GM19455 (cell line): ENCODE data around the gene IPO7.
"Not testable (repeated sequence)": the region's sequence is repeated elsewhere in the genome, so short reads cannot be mapped to it uniquely, and the experiment has no call there.

Source experiments
- ATAC-seq: cut with Tn5 transposase; IDR thresholded peaks from one replicate; pipeline ENCODE4 v1.9.1; 2021; ENCODE audit not compliant: unreplicated experiment

Gene IPO7

DNA sequence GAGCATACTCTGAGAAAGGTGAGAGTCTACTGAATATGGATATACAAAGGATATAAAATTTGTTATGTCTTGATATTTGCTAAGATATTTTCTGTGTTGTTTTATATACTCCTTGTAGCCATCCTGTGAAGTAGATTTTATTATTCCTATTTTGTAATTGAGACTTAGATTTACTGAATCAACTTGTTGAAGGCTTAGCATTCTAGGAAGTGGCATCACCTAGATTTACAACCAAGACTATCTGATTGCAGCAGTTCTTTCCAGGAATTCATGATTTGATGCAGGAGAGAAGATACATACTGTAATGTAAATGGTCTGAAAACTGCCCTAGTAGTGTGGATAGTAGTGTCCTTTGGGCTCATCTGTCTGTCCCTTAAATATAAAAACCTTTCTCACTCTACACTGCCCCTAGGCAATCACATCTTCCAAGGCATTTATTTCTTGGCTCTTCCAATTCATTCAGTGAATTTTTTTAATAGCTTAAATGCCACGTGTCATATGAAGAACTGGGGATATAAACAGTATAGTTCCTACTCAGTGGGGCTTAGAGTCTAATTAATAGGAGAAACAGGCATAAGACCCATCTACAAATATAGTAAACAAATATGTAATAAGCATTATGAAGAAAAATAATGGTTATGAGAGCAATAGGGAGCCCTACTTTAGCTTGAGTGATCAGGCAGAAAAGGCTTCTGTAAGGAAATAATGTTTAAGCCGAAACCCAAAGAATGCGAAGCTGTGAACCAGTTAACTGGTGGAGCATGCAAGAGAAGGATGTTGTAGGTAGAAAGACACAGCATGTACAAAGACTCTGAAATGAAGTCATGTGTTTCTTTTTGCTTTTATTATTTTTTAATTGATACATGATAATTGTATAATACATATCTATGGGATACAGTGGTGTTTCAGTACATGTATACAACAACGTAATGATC lies 13.6 kb downstream of the IPO7 start:
- no peak for ATAC-seq

DNA sequence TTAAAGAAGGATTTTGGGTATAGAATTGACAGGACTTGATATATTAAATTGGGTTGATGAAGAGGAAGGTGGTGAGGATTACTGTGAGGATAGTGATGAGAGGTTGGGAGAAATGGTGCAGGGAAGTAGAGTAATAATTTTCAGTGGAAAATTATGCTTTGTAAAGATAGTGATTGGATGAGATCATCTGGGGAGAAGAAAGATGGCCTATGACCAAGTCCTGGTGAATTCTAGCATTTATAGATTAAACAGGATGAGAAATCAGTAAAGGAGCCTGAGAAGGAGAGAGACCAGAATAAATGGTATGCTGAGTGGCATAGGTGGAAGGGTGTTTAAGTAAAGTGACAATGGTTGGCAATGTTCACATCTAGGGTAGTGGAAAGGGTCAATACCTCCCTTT lies 15.0 kb downstream of the IPO7 start:
- ATAC-seq: no peak

DNA sequence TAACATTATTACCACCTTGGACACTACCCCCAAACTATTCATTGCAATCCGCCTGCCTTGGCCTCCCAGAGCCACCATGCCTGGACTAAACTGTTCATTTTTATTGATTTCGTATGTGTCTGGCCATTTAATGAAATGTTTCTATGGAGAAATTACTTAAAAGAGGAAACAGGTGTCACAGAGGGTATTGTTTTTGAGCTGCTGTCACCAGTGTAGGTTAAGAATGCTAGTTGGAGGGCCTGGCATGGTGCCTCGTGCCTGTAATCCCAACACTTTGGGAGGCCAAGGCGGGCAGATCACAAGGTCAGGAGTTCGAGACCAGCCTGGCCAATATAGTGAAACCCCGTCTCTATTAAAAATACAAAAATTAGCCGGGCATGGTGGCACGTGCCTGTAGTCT lies 17.4 kb downstream of the IPO7 start:
- ATAC-seq: not testable (repeated sequence)

DNA sequence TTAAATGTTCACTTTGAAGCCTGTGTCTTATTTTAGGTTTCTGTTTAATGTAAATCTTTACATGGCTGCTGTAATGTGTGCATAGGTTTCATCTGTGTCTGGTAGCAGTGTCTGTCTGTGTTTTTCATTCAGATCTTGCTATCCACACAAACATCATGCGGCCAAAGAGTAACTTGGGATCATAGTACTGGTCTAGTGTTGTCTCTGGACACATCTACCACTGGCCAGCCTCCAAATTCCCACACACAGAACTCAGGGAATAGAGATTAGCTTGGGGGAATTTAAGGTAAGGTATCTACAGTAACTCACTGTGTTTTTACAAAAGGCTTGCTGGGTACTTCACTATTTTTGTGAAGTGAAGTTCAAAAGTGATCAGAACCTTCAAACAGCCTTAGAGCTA lies 44.3 kb downstream of the IPO7 start:
- ATAC-seq: no peak

DNA sequence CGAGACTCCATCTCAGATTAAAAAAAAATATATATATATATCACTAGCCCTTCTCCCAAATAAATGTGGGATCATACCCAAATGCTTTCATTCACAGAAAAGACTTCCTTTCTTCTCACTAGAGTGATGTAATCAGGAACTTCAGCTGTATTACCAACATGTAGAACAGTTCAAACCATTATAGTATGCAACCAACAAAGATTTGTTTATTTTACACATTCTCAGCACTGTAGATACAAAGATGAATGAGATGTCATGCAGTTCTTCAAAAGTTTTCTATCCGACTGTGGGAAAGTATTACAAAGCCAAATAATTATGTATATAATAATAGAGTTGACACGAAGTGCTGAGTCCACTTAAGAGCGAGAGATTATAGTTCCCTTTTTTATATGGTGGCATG lies 54.2 kb downstream of the IPO7 start:
- ATAC-seq: no peak

DNA sequence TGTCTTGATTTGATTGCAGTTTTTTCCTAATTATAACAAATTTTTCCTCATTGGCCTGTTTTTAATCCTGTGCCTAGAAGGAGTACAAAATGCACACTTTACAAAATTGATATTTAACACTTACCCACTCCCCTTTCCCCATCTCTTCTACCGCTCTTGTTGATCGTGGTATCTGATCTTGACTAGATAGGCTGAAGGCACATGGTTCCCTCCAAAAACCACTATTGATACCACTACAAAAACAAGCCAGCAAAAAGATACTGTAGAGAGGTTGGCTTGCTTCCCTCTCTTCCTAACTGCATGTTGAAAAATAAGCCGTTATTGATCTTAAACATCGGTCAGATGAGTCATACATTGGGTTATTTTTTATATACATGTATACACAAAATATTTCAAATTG lies 61.8 kb downstream of the IPO7 start:
- ATAC-seq: no peak

DNA sequence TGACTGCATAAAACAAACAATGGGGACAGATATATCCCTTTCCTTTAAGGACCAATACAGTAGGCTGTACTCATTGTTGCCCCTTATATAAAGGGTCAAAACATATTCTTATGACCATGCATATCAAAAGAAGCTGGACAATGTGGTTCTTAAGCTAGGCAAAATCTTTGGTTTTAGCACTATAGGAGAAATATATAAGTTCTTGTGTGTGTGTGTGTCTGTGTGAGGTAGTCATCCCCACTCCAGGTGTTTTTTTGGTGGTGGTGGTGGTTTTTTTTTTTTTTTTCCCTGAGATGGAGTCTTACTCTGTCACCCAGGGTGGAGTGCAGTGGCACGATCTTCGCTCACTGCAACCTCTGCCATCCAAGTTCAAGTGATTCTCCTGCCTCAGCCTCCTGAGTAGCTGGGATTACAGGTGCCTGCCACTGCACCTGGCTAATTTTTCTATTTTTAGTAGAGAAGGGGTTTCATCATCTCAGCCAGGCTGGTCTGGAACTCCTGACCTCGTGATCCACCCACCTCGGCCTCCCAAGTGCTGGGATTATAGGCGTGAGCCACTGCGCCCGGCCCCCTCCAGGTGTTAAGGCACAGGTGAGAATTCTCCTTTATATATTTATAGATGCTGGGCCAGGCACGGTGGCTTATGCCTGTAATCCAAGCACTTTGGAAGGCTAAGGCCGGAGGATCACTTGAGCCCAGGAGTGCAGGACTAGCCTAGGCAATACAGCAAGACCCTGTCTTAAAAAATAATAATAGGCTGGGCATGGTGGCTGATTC lies 64.3 kb downstream of the IPO7 start:
- no peak for ATAC-seq

DNA sequence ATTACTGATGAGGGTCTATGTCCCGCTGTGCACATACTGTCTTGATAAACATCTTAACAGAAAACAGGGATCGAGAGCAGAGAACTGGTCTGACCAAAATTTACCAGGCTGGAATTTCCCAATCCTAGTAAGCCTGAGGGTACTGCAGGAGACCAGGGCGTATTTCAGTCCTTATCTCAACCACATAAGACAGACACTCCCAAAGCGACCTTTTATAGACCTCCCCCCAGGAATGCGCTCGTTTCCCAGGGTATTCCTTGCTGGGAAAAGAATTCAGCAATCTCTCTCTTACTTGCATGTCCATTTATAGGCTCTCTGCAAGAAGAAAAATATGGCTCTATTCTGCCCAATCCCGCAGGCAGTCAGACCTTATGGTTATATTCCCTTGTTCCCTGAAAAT lies 67.6 kb downstream of the IPO7 start:
- ATAC-seq: not testable (repeated sequence)

DNA sequence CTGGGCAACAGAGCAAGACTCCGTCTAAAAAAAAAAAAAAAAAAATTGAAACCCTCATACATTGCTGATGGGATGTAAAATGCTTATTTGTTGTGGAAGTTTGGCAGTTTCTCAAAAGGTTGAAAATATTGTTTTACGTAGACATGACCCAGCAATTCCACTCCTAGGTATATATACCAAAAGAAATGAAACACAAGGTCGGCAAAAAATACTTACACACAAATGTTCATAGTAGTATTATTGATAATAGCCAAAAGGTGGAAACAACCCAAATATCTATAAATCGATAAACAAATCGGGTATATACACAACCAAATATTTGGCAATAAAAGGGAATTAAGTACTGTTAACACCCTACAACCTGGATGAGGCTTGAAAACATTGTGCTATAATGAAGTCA lies 71.3 kb downstream of the IPO7 start:
- ATAC-seq: no peak

DNA sequence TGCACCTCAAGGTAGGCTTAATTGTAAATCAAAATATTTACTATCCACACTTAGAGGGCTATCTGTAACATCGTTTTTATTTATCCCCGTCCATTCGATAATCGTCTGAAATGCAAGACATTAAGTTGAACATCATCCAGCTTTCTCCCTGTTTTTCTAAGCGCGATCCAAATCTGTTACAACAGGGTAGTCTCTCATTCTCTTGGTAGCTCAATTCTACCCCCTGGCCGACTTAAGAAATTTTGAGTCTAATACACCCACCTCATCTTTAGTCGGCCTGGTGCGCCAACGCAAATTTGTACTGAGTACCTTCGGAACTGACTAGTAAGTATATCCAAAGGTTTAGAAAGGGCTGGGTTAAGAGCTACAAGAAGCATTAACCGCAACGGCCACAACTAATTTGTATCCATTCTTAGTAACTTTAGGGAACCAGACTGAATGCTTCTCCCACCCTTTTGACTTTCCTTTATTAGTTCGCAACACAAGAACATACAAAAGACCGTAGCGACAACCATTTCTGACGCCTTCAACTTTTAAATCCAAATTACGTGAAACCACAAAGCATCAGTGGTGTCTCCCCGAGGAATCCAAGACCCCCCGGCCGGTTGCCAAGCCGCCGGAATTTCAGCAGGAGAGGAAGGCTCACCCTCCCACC lies 75.3 kb downstream of the IPO7 start:
- ATAC-seq: no peak

DNA sequence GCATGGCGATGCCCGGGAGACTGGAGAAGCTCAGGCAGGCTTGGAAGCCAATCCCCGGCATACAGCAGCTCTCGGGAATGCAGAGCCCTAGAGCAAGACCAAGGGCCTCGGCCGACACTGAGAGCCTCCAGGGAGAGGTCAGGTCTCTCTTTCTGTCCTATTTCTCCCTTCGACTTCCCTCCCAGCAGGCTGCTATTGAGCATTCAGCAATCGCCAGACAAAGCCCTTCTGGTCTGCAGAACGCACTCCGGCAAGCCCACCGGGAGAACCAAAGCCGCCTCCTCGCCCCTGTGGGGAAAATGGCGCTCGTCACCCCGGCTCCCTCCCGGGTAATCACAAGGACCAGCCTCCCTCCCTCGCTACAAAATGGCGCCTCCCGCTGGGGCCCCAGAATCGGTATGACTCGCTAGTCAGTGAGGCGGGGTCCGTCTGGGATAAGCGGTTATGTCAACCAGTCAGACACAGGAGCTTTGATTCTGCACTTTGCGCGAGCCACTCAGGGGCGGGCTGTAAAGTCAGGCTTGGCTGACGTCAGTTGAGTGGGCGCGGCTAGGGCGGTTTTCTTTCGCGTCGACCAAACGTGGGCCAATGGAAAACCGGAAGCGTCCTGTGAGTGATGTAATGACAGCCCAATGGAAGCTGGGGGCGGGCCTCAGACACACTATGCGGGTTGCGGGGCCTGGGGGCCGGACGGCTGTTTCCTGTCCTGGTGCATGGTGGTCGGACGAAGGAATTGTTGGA lies 76.0 kb downstream of the IPO7 start, which contains the start of gene ZNF143:
TSS of gene ZNF143 (plus strand) at position 691 of the 741 bp plus-strand sequence. CDS start 10,297 bp downstream, outside the sequence.
- ATAC-seq: peak; percentile 84

DNA sequence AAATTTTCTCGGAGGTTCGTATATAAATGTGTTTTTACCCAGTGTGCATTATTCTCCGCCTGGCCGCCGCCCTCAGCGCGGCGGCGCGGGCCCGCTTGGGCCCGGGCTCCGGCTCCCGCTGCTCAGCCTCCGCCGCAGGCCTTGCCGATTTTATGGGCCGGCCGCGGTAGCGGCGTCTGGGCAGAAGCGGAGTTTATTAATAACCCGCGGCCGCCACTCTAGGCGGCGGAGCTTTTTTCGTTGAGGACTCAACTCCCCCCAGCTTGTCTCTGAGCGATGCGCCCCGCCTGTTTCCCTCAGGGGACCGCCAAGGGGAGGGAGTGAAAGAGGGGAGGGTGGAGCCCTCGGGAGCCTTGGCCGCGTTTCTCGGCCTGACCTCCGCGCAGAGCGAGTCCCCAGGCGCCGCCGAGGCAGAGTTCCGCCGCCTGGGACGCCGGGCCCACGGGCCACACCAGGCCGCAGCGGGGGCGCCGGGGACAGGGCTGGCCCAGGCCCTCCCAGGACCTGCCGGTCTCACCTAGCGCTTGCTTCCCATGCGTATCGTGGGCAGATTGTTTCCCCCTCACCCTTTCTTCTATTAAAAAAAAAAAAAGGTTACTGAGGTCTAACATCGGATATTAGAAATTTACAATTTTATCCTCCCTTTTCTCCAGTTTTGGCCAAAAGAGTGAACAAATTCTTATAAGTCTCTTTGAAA lies 76.8 kb downstream of the IPO7 start:
- ATAC-seq: peak; percentile 49

DNA sequence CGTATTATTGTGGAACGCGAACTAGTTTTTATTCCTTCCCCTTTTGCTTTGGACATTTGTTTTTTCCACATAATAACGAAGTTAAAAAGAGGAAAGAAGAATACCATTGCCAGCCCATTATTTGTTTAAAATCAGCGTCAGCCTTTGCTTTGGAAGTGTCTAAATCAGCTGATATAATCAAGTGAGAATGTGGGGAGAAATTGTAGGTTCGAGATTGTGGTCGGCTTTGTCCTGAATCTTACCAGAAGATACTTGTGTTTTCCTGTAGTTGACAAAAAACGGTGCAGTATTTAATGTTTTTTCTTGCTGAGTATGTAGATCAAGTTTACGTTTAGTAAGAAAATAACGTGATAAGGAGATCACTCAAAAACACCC lies 77.3 kb downstream of the IPO7 start:
- ATAC-seq: no peak

DNA sequence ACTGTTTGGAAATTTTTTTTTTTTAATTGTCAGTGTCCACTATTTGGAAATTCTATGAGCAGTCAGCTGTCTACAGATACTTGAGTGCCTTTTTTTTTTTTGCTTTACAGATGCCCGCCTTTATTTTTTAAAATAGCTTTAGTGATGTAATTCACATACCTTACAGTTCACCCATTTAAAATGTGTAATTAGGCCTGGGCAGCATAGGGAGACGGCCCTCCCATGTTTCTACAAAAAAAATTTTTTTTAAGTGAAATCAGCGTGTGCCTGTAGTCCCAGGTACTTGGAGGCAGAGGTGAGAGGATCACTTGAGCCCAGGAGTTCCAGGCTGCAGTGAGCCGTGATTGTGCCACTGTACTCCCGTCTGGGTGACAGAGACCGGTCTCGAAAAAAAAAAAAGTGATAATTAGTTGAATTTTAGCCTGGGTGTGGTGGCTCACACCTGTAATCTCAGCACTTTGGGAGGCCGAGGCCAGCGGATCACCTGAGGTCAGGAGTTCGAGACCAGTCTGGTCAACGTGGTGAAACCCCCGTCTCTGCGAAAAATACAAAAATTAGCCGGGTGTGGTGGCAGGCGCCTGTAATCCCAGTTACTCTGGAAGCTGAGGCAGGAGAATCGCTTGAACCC lies 77.8 kb downstream of the IPO7 start:
- no peak for ATAC-seq

DNA sequence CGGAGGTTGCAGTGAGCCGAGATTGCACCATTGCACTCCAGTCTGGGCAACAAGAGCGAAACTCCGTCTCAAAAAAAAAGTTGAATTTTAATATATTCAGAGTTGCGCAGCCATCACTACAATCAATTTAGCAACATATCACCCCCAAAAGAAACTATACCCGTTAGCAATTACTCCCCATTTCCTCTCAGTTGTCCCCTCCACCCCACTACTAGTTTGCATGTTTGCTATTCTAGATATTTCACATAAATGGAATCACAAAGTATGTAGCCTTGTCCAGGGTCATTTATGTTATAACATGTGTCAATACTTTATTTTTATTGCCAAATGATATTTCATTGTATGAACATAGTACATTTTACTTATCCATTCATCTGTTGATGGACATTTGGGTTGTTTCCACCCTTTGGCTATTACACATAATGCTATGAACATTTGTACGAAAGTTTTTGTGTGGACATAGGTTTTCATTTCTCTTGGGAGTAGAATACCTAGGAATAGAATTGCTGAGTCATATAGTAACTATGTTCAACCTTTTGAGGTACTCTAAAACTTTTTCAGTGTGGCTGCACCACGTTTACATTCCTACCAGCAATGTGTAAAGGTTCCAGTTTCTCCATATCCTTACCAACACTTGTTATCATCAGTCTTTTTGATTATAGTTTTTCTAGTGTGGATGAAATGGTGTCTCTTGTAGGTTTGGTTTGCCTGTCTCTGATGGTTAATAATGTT lies 78.5 kb downstream of the IPO7 start:
- ATAC-seq: no peak

DNA sequence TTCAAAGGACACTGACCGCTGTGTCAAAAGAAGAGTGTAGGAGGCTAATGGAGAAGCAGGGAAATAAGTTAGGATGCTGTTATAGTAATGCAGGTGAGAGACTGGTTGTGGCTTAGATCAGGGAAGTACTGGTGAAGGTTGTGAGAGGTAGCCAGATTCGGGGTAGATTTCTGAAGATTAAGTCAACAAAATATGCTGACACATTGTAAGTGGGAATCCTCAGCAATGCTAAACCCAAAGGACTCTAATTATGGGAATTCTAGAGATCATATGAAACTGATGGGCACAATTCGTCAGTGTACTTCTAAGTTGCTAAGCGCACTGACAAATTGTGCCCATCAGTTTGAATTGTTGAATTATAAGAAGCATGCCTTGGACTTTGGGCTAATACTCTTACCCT lies 86.3 kb downstream of the IPO7 start:
- no peak for ATAC-seq

DNA sequence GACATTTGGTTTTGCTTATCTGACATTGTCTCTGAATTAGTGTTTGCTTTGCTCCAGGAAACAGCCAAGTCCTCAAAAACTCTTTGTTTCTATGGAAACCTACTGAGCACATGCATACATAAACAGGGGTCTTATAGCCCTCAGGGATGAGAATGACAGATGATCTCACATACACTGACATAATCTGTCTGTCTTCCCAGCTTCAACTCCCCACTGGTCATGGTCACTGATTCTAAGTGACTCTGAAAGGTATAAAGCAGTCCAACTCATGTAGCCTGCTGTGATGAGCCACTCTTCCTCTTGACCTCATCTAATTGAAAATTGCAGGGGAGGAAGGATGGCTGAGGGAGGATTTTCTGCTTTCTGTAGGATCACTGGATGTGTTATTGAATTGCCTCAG lies 89.0 kb downstream of the IPO7 start:
- no peak for ATAC-seq

DNA sequence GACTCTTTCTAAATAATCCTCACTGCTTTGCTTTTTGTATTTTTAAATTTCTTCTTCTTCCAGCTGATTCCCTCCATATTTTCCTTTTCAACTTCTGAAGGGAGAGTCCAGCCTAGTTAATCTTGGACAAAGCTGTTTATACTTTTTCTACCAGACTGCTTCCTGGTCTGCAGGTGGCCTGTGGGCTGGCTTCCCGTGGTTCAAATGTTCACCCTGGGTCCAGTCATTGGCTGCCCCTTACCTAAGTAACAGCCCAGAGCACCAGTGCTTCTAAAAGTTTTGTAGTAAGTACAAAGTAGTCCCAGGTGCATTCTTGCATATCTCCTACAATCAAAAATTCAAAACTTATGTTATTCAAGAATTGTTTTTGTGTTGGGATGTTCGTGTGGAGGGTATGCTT lies 95.4 kb downstream of the IPO7 start:
- ATAC-seq: no peak

DNA sequence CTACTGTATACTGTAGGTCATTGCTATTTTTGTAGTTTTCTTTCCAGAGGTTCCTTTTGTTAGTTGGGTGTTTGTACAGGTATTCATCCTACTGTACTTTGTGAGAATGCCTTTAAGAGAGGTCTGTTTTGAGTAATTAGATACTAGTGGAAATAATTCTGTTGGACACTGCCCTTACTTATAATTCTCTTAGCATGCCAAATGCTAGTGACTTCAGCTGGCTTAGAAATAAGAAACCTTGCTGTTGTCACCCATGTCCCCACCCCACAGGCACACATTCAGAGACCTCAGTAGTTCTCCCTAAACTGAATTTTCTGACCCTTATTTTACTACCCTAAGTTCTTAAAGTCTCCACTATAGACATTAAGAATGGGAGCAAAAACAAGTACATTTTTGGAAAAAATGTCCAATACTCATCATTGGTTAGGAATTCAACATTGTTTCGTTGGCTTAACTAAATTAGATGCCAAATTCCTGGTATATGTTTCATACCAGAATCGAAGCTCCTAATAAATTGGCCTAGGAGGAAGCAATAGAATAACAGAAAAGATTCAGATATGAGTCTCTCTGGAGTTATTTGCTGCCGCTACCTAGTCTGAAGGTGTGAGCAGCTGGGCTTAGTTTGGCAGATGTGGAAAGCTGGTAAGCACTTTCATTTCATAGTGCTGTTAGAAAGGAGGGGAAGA lies 104.8 kb downstream of the IPO7 start:
- ATAC-seq: no peak
